ENCODE results near the gene TKTL1. TPM values are rescaled to one million over a fixed set of nuclear protein-coding genes. Genes with fewer than 3 reads are reported as not detected.
A peak's percentile ranks its signal among the peaks of the same experiment; 100 is the strongest.

TKTL1 gene
- polyA plus RNA-seq, 1 donor (not counting 4 experiments of a cell fraction or from before 2014, with no cell fraction given), result not detected

- FAIRE-seq, result no peak
- no peak for TF ChIP-seq EZH2 (IDR thresholded peaks at IDR 0.05; ENCODE audit: low read length)
- TF ChIP-seq CTCF (optimal IDR thresholded peaks at IDR 0.05 in 1 of 3, IDR thresholded peaks at IDR 0.05 in 1 of 3, conservative IDR thresholded peaks at IDR 0.05 in 1 of 3; ENCODE audit: extremely low read depth in 1 of 3, insufficient read depth in 2 of 3, low read length in 3 of 3), result no peak
- peaks cover under 1% of the 10 kb centered on the region for H3K9me3 ChIP-seq (ENCODE audit: control insufficient read depth, low read depth, low read length)
- H3K79me2 ChIP-seq (ENCODE audit: control insufficient read depth, insufficient read depth, low read length), result peaks cover 65% of the 10 kb centered on the region
- no peak overlapping the region for H2AFZ ChIP-seq (ENCODE audit: control insufficient read depth, low read length)
- H3K27me3 ChIP-seq (ENCODE audit: control insufficient read depth, extremely low read depth, insufficient read depth, low read length), result no peaks in the 10 kb centered on the region
- dilution Hi-C loops (cut with MboI; ENCODE audit: extremely low pct_ligation_motif_present, low sequenced_read_pairs), result no loop called here
- DNase-seq (ENCODE audit: low read depth, low spot score), result peak; percentile 86
- peak overlapping the region; percentile 73 for H3K4me2 ChIP-seq (ENCODE audit: control insufficient read depth, extremely low read depth, insufficient read depth, low read depth, low read length)
- H3K9me1 ChIP-seq (ENCODE audit: control insufficient read depth, extremely low read depth, insufficient read depth, low read length), result no peaks in the 10 kb centered on the region
- peaks cover 9 to 13% of the 10 kb centered on the region in 2 experiments for H3K36me3 ChIP-seq (ENCODE audit: control insufficient read depth in 2 of 2, extremely low read depth in 1 of 2, insufficient read depth in 2 of 2, low read length in 2 of 2)
- peaks cover 7% of the 10 kb centered on the region for H4K20me1 ChIP-seq (ENCODE audit: control insufficient read depth, extremely low read depth, insufficient read depth, low read length)
- peaks cover 32% of the 10 kb centered on the region for H3K4me1 ChIP-seq (ENCODE audit: control insufficient read depth, extremely low read depth, insufficient read depth, low read length)
- H3K9ac ChIP-seq (ENCODE audit: control insufficient read depth, extremely low read depth, insufficient read depth, low read length), result peak overlapping the region; percentile 80
- H3K27ac ChIP-seq (ENCODE audit: control insufficient read depth, insufficient read depth, low read length), result peak overlapping the region; percentile 90
- H3K4me3 ChIP-seq (ENCODE audit: control insufficient read depth in 2 of 3, extremely low read depth in 1 of 3, insufficient read depth in 2 of 3, low read depth in 1 of 3, low read length in 3 of 3), result peak overlapping the region; percentile 49 to 68 (median 63)
These were observed 73.2 kb downstream of the TKTL1 start for GRCh38 chrX:154368630-154369448.

GRCh38 chrX:154369449-154370299 is 74.1 kb downstream of the TKTL1 start:
- dilution Hi-C loops (cut with MboI; ENCODE audit: extremely low pct_ligation_motif_present, low sequenced_read_pairs), result no loop called here
- Histone ChIP-seq H4K20me1 (ENCODE audit: control insufficient read depth, extremely low read depth, insufficient read depth, low read length) (peaks cover 7% of the 10 kb centered on the region), H3K4me2 (ENCODE audit: control insufficient read depth, extremely low read depth, insufficient read depth, low read depth, low read length) (peak overlapping the region; percentile 72), H3K4me3 (ENCODE audit: control insufficient read depth in 2 of 3, extremely low read depth in 1 of 3, insufficient read depth in 2 of 3, low read depth in 1 of 3, low read length in 3 of 3) (peak overlapping the region; percentile 55 to 92 (median 68)), H3K36me3 (ENCODE audit: control insufficient read depth in 2 of 2, extremely low read depth in 1 of 2, insufficient read depth in 2 of 2, low read length in 2 of 2) (peaks cover 7 to 13% of the 10 kb centered on the region in 2 experiments), H3K27me3 (ENCODE audit: control insufficient read depth, extremely low read depth, insufficient read depth, low read length) (no peaks in the 10 kb centered on the region), H3K4me1 (ENCODE audit: control insufficient read depth, extremely low read depth, insufficient read depth, low read length) (peaks cover 35% of the 10 kb centered on the region), H3K79me2 (ENCODE audit: control insufficient read depth, insufficient read depth, low read length) (peaks cover 57% of the 10 kb centered on the region), H2AFZ (ENCODE audit: control insufficient read depth, low read length) (no peak overlapping the region), H3K9ac (ENCODE audit: control insufficient read depth, extremely low read depth, insufficient read depth, low read length) (peak overlapping the region; percentile 80), H3K9me3 (ENCODE audit: control insufficient read depth, low read depth, low read length) (peaks cover 2% of the 10 kb centered on the region), H3K9me1 (ENCODE audit: control insufficient read depth, extremely low read depth, insufficient read depth, low read length) (no peaks in the 10 kb centered on the region), H3K27ac (ENCODE audit: control insufficient read depth, insufficient read depth, low read length) (peak overlapping the region; percentile 90)
- DNase-seq (ENCODE audit: low read depth, low spot score), result peak; percentile 65
- no peak for TF ChIP-seq EZH2 (IDR thresholded peaks at IDR 0.05; ENCODE audit: low read length)
- no peak for TF ChIP-seq CTCF (optimal IDR thresholded peaks at IDR 0.05 in 1 of 3, IDR thresholded peaks at IDR 0.05 in 1 of 3, conservative IDR thresholded peaks at IDR 0.05 in 1 of 3; ENCODE audit: extremely low read depth in 1 of 3, insufficient read depth in 2 of 3, low read length in 3 of 3)
- FAIRE-seq, result no peak
